ENCODE results near the gene CCDC60. TPM values are rescaled to one million over a fixed set of nuclear protein-coding genes. Genes with fewer than 3 reads are reported as not detected.

Gene CCDC60
- total and polyA plus RNA-seq, 10 donors, result not detected

DNA sequence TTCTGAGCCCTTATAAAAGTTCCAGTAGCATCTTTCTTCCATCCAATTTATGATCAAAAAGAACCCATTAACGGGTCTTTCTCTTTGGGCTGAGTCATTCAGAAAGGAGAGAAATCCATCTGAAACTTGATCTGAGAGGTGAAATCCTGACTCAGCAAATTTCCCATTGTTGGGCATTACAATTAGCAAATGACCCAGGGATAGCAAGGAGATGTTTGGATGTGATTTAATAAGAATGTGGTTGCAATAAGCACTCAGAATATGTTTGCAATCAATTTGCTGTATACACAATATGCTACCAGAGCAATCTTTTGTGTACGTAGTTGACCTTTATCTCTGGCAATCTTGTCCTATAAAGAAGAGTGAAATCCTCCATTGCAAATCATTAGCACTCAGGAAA lies 122.7 kb downstream of the CCDC60 start:
- WGBS, 5 donors, result 69 to 76% (median 72%) methylated on average over 2 of the region's 2 CpGs
- Histone ChIP-seq H3K36me3 (no peaks in the 10 kb centered on the region), H3K4me1 (no peaks in the 10 kb centered on the region), H3K9me3 (peaks cover 0 to 16% (median 4%) of the 10 kb centered on the region in 8 donors), H3K27ac (no peak overlapping the region), H3K4me3 (no peak overlapping the region), H3K27me3 (replicated peaks in 1 of 7) (peaks cover 0 to 8% (median 0%) of the 10 kb centered on the region in 7 donors)
- DNase-seq, result no peak
- TF ChIP-seq, protein P1, sequence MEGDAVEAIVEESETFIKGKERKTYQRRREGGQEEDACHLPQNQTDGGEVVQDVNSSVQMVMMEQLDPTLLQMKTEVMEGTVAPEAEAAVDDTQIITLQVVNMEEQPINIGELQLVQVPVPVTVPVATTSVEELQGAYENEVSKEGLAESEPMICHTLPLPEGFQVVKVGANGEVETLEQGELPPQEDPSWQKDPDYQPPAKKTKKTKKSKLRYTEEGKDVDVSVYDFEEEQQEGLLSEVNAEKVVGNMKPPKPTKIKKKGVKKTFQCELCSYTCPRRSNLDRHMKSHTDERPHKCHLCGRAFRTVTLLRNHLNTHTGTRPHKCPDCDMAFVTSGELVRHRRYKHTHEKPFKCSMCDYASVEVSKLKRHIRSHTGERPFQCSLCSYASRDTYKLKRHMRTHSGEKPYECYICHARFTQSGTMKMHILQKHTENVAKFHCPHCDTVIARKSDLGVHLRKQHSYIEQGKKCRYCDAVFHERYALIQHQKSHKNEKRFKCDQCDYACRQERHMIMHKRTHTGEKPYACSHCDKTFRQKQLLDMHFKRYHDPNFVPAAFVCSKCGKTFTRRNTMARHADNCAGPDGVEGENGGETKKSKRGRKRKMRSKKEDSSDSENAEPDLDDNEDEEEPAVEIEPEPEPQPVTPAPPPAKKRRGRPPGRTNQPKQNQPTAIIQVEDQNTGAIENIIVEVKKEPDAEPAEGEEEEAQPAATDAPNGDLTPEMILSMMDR (IDR thresholded peaks at IDR 0.05 in 8 of 11, conservative IDR thresholded peaks at IDR 0.05 in 3 of 11), result no peak
- TF ChIP-seq POLR2AphosphoS5 (IDR thresholded peaks at IDR 0.05) (no peak), POLR2A (IDR thresholded peaks at IDR 0.05) (no peak)
- intact Hi-C loops (cut with DNase I; ENCODE audit: low total_unique reads), result no loop called here

DNA sequence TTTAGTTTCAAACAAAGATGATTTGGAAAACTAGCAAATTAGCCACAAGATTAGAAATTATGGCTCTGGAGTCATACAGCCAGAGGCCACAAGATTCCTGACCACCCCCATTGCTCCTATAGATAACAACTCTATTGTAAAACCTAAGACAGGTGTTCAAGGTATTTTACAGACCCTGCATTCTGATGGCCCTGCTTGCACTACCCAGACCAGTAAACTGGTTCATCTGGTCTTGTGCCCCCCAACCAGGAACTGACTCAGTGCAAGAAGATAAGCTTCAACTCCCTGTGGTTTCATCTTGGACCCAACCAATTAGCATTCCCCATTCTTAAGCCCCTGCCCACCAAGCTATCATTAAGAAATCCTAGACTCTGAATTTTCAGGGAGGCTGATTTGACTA lies 125.0 kb downstream of the CCDC60 start:
- TF ChIP-seq POLR2A (IDR thresholded peaks at IDR 0.05), result no peak
- TF ChIP-seq, protein P1 (IDR thresholded peaks at IDR 0.05 in 8 of 11, conservative IDR thresholded peaks at IDR 0.05 in 3 of 11), result no peak
- no peak for TF ChIP-seq POLR2AphosphoS5 (IDR thresholded peaks at IDR 0.05)
- intact Hi-C loops (cut with DNase I; ENCODE audit: low total_unique reads), result no loop called here

DNA sequence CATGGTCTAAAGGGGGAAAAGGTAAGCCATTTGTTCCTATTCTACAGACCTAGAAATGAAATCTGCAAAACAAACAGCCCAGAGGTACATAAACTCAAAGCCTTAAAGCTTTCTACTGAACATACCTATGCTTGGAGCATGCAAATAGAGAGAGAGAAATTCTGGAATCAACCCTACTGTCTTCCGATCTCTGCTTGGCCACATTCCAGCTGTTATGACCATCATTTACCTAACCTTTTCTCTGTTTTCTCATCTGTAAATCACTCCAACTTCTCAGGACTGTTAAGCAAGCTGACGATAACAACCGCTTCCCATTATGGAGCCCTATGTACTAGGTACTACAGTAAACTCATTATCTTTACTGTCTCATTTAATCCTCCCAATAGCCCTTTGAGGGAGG lies 126.3 kb downstream of the CCDC60 start:
- TF ChIP-seq POLR2AphosphoS5 (IDR thresholded peaks at IDR 0.05) (no peak), POLR2A (IDR thresholded peaks at IDR 0.05) (no peak)
- TF ChIP-seq, protein P1 (IDR thresholded peaks at IDR 0.05 in 8 of 11, conservative IDR thresholded peaks at IDR 0.05 in 3 of 11), result no peak
- WGBS, 5 donors, result 87 to 97% (median 95%) methylated on average over 3 of the region's 3 CpGs
- H3K4me3 ChIP-seq, result no peak overlapping the region
- H3K27me3 ChIP-seq (replicated peaks in 1 of 7), result no peaks in the 10 kb centered on the region
- no peaks in the 10 kb centered on the region for H3K36me3 ChIP-seq
- no peaks in the 10 kb centered on the region for H3K4me1 ChIP-seq
- intact Hi-C loops (cut with DNase I; ENCODE audit: low total_unique reads), result no loop called here
- H3K27ac ChIP-seq, result no peak overlapping the region
- no peak for DNase-seq
- peaks cover 0 to 16% (median 4%) of the 10 kb centered on the region in 8 donors for H3K9me3 ChIP-seq

More for the DNA sequence above, 125.0 kb downstream of the CCDC60 start:
- Histone ChIP-seq H3K27ac (no peak overlapping the region), H3K4me3 (no peak overlapping the region), H3K27me3 (replicated peaks in 1 of 7) (peaks cover 0 to 8% (median 0%) of the 10 kb centered on the region in 7 donors), H3K9me3 (peaks cover 0 to 16% (median 4%) of the 10 kb centered on the region in 8 donors), H3K36me3 (no peaks in the 10 kb centered on the region), H3K4me1 (no peaks in the 10 kb centered on the region)
- DNase-seq, result no peak

DNA sequence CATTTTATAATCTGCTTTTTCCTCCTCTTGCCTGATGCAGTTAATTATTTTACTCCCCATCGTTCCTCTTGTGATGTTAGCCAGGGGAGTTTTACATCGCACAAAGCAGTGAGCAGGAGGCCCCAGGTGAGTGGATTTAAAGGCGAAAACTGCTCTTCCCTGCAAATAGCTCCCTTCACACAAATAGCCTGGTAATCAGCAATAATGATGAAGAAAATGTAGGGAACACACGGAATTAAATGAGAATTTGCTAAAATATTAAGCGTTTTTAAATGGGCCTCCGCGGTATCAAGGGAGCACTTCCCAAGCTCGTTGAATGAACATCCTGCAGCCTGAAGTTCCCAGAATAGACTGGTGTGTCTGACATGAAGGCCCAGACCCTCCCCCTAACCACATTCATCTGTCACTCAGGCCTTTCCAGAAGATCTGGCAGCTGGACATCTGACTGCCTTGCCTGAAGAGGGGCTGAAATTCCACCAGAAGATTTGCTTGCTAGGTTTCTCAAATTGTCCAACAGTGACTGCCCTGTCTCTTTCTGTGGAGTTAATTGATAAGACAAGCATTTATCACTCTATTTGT lies 127.2 kb downstream of the CCDC60 start:
- 73 to 80% (median 79%) methylated on average over 8 of the region's 8 CpGs for WGBS, 5 donors

More for the DNA sequence above, 127.2 kb downstream of the CCDC60 start:
- Histone ChIP-seq H3K36me3 (no peaks in the 10 kb centered on the region), H3K4me1 (no peaks in the 10 kb centered on the region), H3K4me3 (no peak overlapping the region), H3K27me3 (replicated peaks in 1 of 7) (no peaks in the 10 kb centered on the region), H3K9me3 (peaks cover 0 to 16% (median 4%) of the 10 kb centered on the region in 8 donors), H3K27ac (no peak overlapping the region)
- TF ChIP-seq POLR2A (IDR thresholded peaks at IDR 0.05) (no peak), POLR2AphosphoS5 (IDR thresholded peaks at IDR 0.05) (no peak)
- TF ChIP-seq, protein P1 (IDR thresholded peaks at IDR 0.05 in 8 of 11, conservative IDR thresholded peaks at IDR 0.05 in 3 of 11), result no peak
- intact Hi-C loops (cut with DNase I; ENCODE audit: low total_unique reads), result no loop called here
- no peak for DNase-seq
